Measurements from ENCODE around the gene TMEM164. TPM values are rescaled to one million over a fixed set of nuclear protein-coding genes. Genes with fewer than 3 reads are reported as not detected.
"Not testable (repeated sequence)": the region's sequence is repeated elsewhere in the genome, so short reads cannot be mapped to it uniquely, and the experiment has no call there.

TMEM164 gene
- total RNA-seq (2014; rRNA removed): 20.5 and 24.0 TPM in 2 replicates
- polyA plus RNA-seq (2012): 9.3 TPM

DNA sequence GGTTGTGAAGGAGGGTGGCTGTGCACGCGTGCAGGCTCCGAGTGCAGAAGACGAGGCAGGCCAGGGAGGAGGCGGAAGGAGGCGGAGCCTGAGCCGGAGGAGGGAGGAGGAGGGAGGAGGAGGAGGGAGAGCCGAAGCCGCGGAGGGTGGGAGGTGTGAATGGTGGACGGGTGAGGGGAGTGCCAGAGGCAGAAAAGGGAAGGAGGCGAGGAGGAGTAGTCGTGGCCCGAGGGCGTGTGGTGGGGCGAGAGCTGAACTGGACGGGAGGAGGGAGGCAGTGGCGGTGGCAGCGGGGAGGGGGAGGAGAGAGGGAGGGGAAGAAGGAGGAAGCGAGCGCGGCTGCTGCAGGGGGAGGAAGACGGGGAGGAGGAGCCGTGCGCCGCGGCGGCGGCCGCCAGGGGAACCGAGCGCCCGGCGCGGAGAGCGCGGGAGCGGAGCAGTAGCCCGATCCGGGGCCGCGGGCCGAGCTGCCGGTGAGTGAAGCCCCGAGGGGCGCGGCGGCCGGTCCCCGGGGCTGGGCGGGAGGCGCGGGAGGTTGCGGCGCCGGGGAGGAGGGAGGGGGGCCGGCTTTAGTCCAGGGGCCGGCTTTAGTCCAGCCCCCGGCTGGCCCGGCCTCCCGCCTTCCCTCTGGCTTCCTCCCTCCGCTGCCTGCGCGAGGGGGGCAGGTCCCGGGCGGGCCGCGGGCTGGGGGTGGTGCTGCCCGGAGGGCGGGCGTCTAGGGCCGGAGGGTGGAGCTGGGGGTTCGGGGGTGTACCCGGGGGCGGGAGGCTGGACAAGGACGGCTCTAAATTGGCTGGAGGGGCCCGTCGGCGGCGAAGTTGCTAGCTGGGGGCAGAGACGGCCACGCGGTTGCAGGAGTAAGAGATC, at the start of gene TMEM164:
Gene TMEM164 (plus strand): TSS at position 815 of the 867 bp plus-strand sequence. CDS start 661 bp downstream, outside the sequence.
- DNase-seq (ENCODE audit: low read depth): peak; percentile 74

DNA sequence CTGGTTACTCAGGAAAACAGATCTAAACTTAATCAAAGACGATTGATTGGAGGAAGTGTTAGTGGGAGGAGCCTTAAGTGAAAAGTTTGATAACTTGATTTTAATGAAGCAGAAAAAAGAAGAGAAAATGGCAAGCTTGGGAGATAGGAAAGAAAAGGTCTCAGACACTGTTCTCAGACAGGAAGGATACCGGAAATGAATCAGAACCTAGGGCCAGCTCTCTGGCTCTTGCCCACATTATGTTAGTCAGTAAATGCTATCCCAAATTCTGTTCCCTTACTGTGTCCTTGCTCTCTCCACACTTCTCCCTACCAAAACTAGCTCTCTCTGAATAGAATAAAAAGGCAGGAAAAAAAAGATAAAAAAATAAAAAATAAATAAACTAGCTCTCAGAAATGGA, 48.6 kb upstream of the TMEM164 start:
- no peak for DNase-seq (ENCODE audit: low read depth)

DNA sequence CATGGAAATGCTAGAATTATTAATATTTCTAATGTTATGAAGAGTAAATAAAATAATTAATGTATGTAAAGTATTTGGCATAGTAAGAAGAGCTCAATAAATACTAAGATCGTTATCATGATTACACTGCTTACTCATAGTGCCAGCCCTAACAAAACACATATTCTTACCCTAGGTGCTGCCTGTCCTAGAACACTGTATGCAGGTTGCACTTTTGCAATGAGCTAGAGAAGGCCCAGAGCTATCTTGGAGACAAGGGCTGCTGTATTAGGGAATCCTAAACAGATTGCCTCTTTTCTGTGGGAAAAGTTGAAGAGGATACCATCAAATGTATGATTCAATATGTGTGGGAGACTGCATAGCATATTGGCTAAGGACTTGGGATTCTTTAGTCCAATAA, 48.0 kb upstream of the TMEM164 start:
- DNase-seq (ENCODE audit: low read depth): no peak

DNA sequence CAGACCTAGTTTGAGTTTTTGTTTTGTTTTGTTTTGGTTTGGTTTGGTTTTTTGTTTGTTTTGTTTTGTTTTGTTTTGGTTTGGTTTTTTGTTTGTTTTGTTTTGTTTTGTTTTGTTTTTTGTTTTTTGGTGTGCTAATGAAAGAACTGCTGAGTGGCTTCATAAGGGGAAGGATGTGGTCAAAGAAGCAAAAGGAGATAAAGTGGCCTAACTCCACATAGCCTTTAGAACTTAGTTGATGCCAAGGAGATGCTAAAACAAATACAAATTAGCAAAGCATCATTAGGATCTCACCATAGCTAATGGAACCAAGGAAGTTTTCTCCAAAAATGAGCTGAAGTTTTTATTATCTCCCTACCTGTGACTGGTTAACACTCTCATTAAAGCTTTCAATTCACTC, 44.6 kb upstream of the TMEM164 start:
- DNase-seq (ENCODE audit: low read depth): no peak

DNA sequence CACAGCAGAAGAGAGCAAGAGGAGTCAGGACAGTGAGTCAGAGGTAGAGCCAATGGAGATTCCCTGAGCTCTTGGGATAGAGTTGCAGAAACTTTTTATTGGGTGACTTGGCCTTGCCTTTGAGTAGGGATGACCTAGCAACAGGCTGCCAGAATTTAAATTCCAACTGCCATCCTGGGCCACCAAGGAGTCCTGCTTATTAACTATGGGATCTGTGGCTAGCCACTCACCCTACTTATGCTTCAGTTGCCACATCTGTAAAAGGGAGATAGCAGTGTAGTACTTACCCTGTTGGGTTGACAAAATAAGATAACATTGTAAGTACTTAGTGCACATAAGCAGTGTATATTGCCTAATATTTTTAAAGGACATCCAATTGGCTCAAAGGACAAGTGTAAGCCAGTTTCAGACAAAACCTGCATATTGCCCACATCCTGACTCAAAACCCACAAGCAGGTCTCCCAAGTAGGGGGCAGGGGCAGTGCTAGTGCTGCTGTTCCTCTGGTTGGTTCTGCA, 43.5 kb upstream of the TMEM164 start:
- DNase-seq (ENCODE audit: low read depth): no peak

DNA sequence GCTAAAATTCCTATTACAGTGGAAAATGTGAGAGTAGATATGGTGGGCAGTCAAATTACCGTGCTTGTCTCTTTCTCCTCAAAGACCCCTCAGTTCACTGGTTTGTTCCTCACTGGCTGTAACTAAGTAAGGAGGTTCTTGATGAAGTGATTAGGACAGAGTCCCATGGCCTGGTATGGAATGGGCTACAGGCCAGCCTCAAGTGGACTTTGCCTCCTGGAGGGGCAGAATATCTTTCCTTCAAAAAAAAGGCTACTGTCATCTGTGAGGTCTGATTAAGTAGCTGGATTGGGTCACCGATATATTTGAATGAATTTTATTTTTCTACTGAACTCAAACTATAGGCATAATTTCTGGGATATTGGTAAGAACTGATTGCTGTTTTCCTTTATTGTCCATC, 38.5 kb upstream of the TMEM164 start:
- no peak for DNase-seq (ENCODE audit: low read depth)

DNA sequence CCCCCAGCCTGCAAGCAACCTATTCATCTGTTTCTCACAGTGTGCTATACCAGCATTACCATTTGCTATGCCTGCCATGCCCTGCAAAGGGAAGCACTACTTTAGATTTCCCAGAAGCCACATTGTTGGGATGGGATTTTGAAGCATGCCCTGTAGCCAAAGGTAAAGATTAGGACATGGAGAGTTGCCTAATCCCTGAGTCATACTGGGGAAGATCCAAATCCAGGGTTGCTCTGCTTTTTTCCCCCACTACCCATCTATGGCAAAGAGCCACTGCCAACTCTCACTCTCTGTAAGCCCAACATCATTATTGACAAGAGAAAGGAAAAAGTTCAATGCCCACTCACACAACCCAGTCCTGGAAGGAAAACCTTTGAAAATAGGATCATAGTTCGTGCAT, 36.7 kb upstream of the TMEM164 start:
- peak; percentile 26 for DNase-seq (ENCODE audit: low read depth)

DNA sequence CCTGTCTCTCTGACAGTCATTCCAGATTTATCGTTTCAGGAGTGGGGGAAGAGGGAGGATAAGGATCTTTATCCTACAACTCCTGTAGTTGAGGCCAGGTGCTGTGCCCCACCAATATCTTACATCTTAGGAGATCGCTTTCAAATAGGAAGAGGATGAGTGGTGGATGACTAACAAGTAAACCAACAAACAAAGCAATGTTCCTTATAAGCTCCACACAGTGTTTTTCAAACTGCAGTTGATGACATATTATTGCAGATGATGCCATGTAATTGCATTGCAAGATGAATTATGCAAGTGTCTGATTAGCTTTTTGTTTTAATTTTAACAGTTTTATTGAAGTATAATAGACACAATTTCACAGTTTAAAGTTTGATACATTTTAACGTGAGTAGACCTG, 35.8 kb upstream of the TMEM164 start:
- peak; percentile 38 for DNase-seq (ENCODE audit: low read depth)

DNA sequence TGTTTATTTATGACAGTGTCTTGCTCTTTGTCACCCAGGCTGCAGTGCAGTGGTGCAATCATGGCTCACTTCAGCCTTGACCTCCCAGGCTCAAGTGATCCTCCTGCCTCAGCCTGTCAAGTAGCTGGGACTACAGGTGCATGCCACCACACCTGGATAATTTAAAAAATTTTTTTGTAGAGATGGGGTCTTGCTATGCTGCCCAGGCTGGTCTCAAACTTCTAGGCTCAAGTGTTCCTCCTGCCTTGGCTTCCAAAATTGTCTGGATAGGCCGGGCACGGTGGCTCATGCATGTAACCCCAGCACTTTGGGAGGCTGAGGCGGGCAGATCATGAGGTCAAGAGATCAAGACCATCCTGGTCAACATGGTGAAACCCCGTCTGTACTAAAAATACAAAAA, 32.1 kb upstream of the TMEM164 start:
- not testable (repeated sequence) for DNase-seq (ENCODE audit: low read depth)

DNA sequence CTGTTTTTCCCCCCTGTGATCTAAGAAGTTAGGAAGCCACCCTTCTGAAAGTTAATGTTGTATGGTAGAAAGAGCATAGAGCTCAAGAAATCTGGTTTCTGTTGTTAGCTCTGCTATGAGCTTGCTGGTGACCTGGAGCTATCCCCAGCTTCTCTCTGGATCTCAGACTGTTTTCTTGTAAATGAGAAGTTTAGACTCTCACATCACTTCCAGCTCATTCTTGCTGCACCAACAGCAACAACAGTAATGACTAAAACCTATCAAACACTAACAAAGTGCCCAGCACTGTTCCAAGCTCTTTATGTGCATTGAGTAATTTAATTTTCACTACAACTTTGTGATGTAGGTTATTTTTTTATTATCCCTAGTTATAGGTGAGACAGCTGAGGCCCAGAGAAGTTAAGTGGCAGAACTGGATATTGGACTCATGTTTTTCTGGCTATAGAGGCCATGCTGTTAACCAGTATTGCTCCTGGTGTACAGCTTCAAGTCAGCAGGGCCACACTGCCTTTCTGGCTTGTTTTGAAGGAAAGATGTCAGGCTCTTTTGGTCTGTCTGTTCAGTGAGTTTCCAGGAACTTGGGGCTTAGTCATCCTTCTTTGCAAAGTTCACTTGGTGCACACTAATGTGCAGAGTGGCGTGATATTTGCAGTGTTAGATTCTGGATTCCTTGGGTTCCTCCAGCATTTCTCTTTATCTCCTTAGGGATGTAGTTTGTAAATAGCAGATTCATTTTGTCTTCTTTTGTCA, 27.8 kb upstream of the TMEM164 start:
- DNase-seq (ENCODE audit: low read depth): no peak

DNA sequence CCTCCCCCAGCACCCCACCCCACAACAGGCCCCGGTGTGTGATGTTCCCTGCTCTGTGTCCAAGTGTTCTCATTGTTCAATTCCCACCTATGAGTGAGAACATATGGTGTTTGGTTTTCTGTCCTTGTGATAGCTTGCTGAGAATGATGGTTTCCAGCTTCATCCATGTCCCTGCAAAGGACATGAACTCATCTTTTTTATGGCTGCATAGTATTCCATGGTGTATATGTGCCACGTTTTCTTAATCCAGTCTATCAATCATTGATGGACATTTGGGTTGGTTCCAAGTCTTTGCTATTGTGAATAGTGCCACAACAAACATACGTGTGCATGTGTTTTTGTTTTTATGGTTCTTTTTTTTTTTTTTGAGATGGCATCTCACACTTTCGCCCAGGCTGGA, 17.7 kb upstream of the TMEM164 start:
- DNase-seq (ENCODE audit: low read depth): not testable (repeated sequence)

DNA sequence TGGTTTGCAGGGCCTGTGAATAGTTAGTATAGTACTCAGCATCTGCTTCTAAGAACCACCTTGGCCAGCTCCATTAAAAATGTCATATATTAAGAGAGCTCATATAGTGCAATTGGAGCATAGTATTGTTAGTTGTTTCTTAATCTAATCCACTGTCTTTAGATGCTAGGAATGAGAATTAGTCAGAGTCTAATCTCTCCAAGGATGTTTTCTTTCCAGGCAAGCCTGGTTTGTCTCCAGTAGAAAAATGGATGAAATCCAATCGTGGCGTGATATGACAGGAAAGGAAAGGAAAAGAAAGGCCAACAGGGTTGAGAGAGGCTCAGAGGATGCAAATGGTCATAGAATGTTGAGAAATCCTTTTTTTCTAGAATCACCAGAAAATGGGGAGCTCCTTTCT, 15.0 kb upstream of the TMEM164 start:
- DNase-seq (ENCODE audit: low read depth): no peak

DNA sequence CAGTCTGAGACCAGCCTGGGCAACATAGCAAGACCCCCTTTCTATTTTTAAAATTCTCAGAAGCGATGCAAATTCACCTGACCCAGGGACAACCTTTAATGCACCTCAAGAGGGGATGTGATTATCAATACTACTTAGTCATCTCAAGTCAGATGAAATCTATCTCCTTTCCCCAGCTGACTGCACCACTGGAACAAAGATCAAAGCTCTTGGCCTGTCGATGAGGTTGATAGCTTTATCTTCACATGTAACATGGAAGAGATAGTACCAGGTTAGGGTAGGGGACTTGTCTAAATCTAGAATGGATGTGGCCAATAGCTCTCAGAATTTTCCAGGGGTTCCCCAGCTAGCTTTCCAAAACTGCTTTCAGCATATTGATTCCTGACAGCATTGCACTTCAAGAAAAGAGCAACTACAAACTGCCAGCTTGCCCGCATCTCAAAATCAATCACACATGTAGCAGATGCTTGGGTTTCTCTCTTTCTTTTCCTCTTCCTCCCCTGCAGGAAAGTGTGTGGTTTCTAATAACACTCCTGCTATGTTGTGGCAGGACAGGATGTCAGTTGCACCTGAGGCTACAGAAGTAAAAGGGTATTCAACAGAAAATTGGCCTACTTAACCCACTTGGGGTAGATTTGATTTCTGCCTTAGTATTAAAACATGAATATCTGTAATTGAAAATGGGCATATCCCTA, 12.2 kb upstream of the TMEM164 start:
- no peak for DNase-seq (ENCODE audit: low read depth)

DNA sequence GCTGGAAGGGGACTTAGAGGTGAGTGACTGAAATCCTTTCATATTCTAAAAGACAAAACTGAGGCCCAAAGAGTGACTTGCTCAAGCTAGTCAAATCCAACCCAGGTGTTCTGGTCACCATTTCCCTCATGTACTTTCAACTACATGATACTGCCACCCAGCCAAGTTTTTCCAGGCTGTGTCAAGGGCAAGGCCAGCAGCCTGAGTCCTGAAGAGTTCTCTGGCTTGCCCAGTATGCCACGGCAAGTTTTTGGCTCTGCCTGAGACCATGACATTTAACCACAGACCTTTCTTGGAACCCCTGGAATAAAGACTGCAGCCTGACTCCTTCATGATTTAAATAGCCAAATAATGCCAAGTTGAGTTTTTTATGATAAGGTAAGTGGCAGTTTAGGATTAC, 10.7 kb upstream of the TMEM164 start:
- DNase-seq (ENCODE audit: low read depth): no peak

DNA sequence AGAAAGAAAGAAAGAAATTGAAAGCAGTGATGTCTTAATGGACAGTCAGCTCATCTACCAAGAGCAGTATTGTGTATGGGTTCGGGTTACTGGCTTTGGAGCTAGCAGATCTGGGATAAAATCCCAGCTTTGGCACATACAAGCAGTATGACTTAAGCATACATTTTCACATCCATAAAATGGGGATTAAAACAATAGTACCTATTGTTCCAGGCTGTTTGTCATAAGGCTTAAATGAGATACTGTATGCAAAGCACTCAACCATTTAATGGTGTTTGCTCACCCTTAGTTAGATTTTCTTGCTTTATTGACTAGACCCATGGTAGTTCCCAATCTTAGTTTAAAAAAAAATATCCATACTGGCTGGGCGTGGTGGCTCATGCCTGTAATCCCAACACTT, 7.8 kb upstream of the TMEM164 start:
- DNase-seq (ENCODE audit: low read depth): no peak

DNA sequence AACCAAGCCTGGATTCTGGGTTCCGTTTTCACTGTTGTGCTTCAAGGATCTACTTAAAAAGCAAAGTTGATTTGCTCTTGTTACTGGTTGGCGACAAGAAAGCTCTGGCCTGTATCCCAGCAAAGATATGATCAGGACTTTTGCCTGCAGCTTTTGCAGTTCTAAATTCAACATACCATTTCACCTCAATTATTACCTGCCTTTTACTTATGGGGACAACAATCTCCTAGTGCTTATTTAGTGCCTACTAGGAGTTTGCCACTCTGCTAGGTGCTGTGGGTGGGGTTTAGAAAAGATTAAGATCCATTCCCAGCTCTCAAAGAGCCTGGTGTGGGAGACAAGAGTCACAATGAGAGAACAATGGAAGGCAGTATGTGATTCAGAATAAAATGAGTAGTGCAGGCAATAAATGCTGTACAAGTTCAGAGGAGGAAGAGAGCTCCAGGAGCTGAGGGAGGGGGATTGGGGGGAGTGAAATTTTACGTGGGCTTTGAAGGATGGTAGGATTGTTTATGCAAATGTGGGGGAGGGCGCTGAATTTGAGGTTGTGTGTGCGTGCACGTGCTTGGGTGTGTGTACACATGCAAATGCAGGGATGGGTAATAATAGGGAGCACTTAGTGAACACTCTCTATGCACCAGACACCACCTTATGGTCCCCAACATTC, 5.0 kb upstream of the TMEM164 start:
- DNase-seq (ENCODE audit: low read depth): no peak

DNA sequence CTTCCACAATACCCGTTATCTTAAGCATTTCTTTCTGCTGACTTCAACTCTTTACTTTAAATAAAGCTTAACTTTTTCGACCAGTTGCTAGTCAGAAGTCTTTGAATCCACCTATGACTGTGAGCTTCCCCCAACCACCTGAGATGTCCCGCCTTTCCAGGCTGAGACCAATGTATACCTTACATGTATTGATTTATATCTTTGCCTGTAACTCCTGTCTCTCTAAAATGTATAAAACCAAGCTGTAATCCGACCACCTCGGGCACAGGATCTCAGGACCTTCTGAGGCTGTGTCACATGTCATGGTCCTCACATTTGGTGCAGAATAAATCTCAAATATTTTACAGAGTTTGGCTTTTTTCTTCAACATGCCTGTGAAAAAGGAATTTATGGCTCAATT, 2.9 kb upstream of the TMEM164 start:
- no peak for DNase-seq (ENCODE audit: low read depth)

DNA sequence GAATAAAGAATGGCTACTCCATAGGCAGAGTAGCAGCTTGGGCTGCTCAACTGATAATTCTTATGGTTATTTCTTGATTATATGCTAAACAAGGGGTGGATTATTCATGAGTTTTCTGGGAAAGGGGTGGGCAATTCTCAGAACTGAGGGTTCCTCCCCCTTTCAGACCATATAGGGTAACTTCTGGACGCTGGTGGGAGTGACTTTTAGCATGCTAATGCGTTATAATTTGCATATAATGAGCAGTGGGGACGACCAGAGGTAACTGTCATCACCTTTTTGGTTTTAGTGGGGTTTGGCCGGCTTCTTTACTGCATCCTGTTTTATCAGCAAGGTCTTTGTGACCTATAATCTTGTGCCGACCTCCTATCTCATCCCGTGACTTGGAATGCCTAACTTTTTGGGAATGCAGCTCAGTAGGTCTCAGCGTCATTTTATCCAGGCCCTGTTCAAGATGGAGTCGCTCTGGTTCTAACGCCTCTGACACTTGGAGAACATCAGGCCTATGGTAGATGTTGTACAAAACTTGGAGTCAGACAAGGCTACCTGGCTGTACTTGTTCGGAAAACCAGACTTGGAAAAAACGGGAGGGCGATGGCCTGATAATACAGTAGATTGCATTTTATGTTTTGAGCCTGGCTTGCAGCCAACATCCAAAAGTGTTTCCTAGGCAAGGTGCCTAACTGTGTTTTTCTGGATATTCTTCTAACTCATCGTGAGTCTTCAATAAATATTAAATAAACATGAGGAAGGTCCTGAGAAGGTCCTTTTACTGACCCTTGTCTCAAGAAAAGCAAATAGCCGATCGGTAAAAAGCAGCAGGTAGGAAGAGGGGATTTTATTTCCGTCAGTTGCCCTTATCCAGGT, 1.8 kb upstream of the TMEM164 start:
- DNase-seq (ENCODE audit: low read depth): no peak

DNA sequence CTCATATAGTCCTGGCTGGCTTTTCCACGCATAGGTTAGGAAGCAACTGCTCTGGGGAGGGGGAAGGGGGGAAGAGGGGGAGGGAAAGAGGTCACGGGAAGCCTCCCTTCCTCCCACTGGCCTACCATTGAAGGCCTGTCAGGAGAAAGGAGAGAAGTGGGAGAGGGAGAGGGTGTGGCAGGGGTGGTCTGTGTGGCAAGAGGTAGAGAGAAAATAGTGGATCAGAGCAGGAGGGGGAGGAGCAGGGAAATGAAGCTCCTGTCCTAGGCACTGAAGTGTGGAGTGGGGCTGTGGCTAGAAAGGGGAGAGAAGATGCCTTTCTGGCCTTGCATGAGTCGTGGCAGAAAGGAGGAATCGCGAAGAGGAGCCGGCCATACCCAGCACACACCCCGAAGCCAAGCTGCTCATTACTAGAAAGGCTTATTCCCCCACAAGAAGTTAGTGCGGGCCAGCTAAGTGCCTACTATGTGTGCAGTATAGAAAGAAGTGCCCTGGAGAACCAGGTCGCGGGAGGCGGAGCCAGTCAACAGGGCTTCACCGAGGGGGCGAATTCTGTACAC, 1.1 kb upstream of the TMEM164 start:
- DNase-seq (ENCODE audit: low read depth): no peak

Measured in LHCN-M2 (cell line).